ENCODE measurements around the gene TMCC2. TPM values are rescaled to one million over a fixed set of nuclear protein-coding genes. Genes with fewer than 3 reads are reported as not detected.

Gene TMCC2
- total and polyA plus RNA-seq, 2 of the 8 experiments (the other 6 are each of a cell fraction or from before 2014, with no cell fraction given) = 6.7 to 6.8 TPM

- Histone ChIP-seq H3K4ac (replicated peaks; ENCODE audit: insufficient read length, low read depth, low read length) (no peak overlapping the region), H2BK5ac (ENCODE audit: low read depth, low read length) (peak overlapping the region; percentile 68; the same call in 1 of the 2 replicates), H3K36me3 (ENCODE audit: control insufficient read depth in 2 of 4, insufficient read depth in 4 of 4, low read length in 3 of 4) (no peaks in the 10 kb centered on the region), H3K27me3 (replicated peaks in 1 of 4; ENCODE audit: control insufficient read depth in 3 of 4, extremely low read depth in 1 of 4, insufficient read depth in 3 of 4, low read length in 3 of 4) (no peaks in the 10 kb centered on the region), H2BK20ac (ENCODE audit: low read length) (no peak overlapping the region), H3K4me1 (replicated peaks in 1 of 4; ENCODE audit: control insufficient read depth in 3 of 4, insufficient read depth in 4 of 4, low read length in 3 of 4) (peaks cover 4 to 13% (median 6%) of the 10 kb centered on the region in 4 experiments; a peak in 5 of 7 replicates), H2BK120ac (replicated peaks; ENCODE audit: low read depth, low read length) (no peak overlapping the region), H4K8ac (ENCODE audit: extremely low read depth, insufficient read depth, low read length) (no peak overlapping the region; the same call in 1 of the 2 replicates), H4K5ac (ENCODE audit: insufficient read length, low read depth, low read length) (no peak overlapping the region), H3K4me2 (ENCODE audit: insufficient read depth in 1 of 2, low read depth in 2 of 2, low read length in 2 of 2) (no peak overlapping the region), H3K9me3 (ENCODE audit: insufficient read depth in 2 of 2, low read depth in 1 of 2, low read length in 1 of 2) (no peaks in the 10 kb centered on the region), H3K9ac (replicated peaks in 1 of 4; ENCODE audit: extremely low read depth in 1 of 4, low read depth in 3 of 4, low read length in 3 of 4) (no peak overlapping the region; a peak in 1 of 7 replicates), H2BK15ac (ENCODE audit: low read length) (no peak overlapping the region), H3K23me2 (ENCODE audit: low read depth, low read length) (no peaks in the 10 kb centered on the region), H3K18ac (ENCODE audit: extremely low read depth, low read length) (0 out of 2 replicates have a peak overlapping the region, but pooled peaks have one; percentile 3), H4K20me1 (replicated peaks in 1 of 2; ENCODE audit: control insufficient read depth in 1 of 2, insufficient read depth in 2 of 2, low read length in 2 of 2) (no peaks in the 10 kb centered on the region), H3K79me1 (ENCODE audit: low read depth, low read length) (no peaks in the 10 kb centered on the region; the same call in 1 of the 2 replicates), H3K23ac (ENCODE audit: insufficient read length) (no peak overlapping the region), H3K4me3 (ENCODE audit: extremely low read depth in 1 of 4, insufficient read depth in 2 of 4, low read depth in 3 of 4, low read length in 4 of 4) (no peak overlapping the region), H2AK5ac (ENCODE audit: low read depth, low read length) (no peak overlapping the region), H3K14ac (ENCODE audit: insufficient read length) (no peak overlapping the region), H2AFZ (ENCODE audit: low read length) (no peak overlapping the region), H3K79me2 (ENCODE audit: control insufficient read depth in 1 of 2, insufficient read depth in 2 of 2, low read length in 2 of 2) (no peaks in the 10 kb centered on the region), H2BK12ac (ENCODE audit: low read depth, low read length) (no peak overlapping the region), H3K56ac (replicated peaks; ENCODE audit: insufficient read length, low read depth, low read length) (no peak overlapping the region), H3K27ac (ENCODE audit: low read depth, low read length) (no peak overlapping the region), H4K91ac (replicated peaks; ENCODE audit: insufficient read length, low read length) (no peak overlapping the region)
- no peak for FAIRE-seq
- peak; percentile 76 for TF ChIP-seq BACH1 (IDR thresholded peaks at IDR 0.05; ENCODE audit: low read length)
- no peak for TF ChIP-seq POU5F1 (IDR thresholded peaks at IDR 0.05; ENCODE audit: low read depth, low read length)
- ChIA-PET POLR2A (ENCODE audit: partially characterized antibody) (interaction anchor here (1.1 to 2.1 kb wide), 4 partner anchors 9 to 206 kb away, joined by 3 to 6 read pairs (median 4); partner anchors contain the start of gene TMCC2), CTCF (ENCODE audit: partially characterized antibody) (interaction anchor here (0.9 to 42.6 kb wide), 9 partner anchors 1 to 268 kb away, joined by 3 to 2424 read pairs (median 35); partner anchors contain the start of genes KLHDC8A, NUAK2 and TMCC2)
- DNase-seq (ENCODE audit: low read depth in 1 of 2, low spot score in 2 of 2) = no peak
- 82% methylated on average over 7 of the region's 8 CpGs; no CpG with 5 or more reads in 1 of the 2 experiments for WGBS, 2 experiments (ENCODE audit: extremely low coverage in 1 of 2, insufficient coverage in 1 of 2, insufficient read length in 1 of 2, insufficient replicate concordance in 2 of 2, low coverage in 1 of 2, low lambda C conversion rate in 2 of 2, missing lambda C conversion rate in 1 of 2)
These were observed 31.0 kb downstream of the TMCC2 start for GRCh38 chr1:205258719-205259118.

All from H1 (cell line).